Common myeloid progenitor, CD34-positive (primary cell): ENCODE results near the gene DCDC2.
"Not testable (repeated sequence)": the region's sequence is repeated elsewhere in the genome, so short reads cannot be mapped to it uniquely, and the experiment has no call there.

Experiments used
- CTCF ChIA-PET: fragments of 350-600 bp; sonication (Branson Sonifier 250); formaldehyde crosslinking; loops from one replicate; lab custom pipeline; 2021; ENCODE audit warnings: antibody characterized with exemption; lab: Charles Lee
- POLR2A ChIA-PET: fragments of 350-600 bp; sonication (Branson Sonifier 250); formaldehyde crosslinking; loops from one replicate; lab custom pipeline; 2021; ENCODE audit warnings: antibody characterized with exemption; lab: Charles Lee
- DNase-seq, 3 donors: peaks; one replicate each; pipeline versions ENCODE4 v3.0.0 to v3.0.0-alpha.2; 2013
- H3K27ac ChIP-seq, 2 experiments: 1 replicate in 1 of 2; 2 replicates in 1 of 2; pipeline ENCODE4 v1.7.0; 2013; ENCODE audit warnings: inconsistent platforms in 2 of 2, low read length in 2 of 2, mild to moderate bottlenecking in 2 of 2, low read depth in 1 of 2, moderate library complexity in 1 of 2; ENCODE audit not compliant: severe bottlenecking in 2 of 2, insufficient read depth in 1 of 2, poor library complexity in 1 of 2
- H3K27me3 ChIP-seq, 5 experiments: replicated peaks in 2 of 5; 1 replicate in 3 of 5; 2 replicates in 2 of 5; pipeline versions ENCODE4 v1.6.1 to v1.7.0; 2013; ENCODE audit warnings: low read length in 4 of 5, mild to moderate bottlenecking in 2 of 5, moderate library complexity in 2 of 5, inconsistent platforms in 1 of 5; ENCODE audit not compliant: insufficient read depth in 5 of 5, control insufficient read depth in 4 of 5
- H3K36me3 ChIP-seq, 4 experiments: 1 replicate in 2 of 4; 2 replicates in 2 of 4; pipeline versions ENCODE4 v1.6.1 to v1.7.0; 2013; ENCODE audit warnings: low read length in 3 of 4, control low read depth in 1 of 4, mild to moderate bottlenecking in 1 of 4; ENCODE audit not compliant: control insufficient read depth in 4 of 4, insufficient read depth in 4 of 4
- H3K4me1 ChIP-seq, 4 experiments: 1 replicate in 3 of 4; 2 replicates in 1 of 4; pipeline versions ENCODE4 v1.6.1 to v1.7.1; 2013; ENCODE audit warnings: low read length in 3 of 4, mild to moderate bottlenecking in 3 of 4, control low read depth in 1 of 4, inconsistent platforms in 1 of 4, moderate library complexity in 1 of 4; ENCODE audit not compliant: control insufficient read depth in 4 of 4, insufficient read depth in 4 of 4; ENCODE audit errors: control extremely low read depth in 1 of 4
- H3K4me3 ChIP-seq, 7 experiments: 1 replicate in 4 of 7; 2 replicates in 3 of 7; pipeline versions ENCODE4 v1.5.1 to v1.7.0; 2013; ENCODE audit warnings: mild to moderate bottlenecking in 7 of 7, low read length in 6 of 7, moderate library complexity in 6 of 7, inconsistent platforms in 2 of 7, low read depth in 2 of 7, control low read depth in 1 of 7; ENCODE audit not compliant: insufficient read depth in 4 of 7, control insufficient read depth in 1 of 7; ENCODE audit errors: extremely low read depth in 1 of 7
- H3K9me3 ChIP-seq, 5 experiments: 1 replicate in 4 of 5; 2 replicates in 1 of 5; pipeline versions ENCODE4 v1.6.1 to v1.7.1; 2013; ENCODE audit warnings: low read length in 4 of 5, mild to moderate bottlenecking in 2 of 5, inconsistent platforms in 1 of 5, low read depth in 1 of 5, moderate library complexity in 1 of 5; ENCODE audit not compliant: control insufficient read depth in 4 of 5, insufficient read depth in 2 of 5; ENCODE audit errors: control extremely low read depth in 1 of 5
- WGBS: methylation state at CpG from one replicate; pipeline ENCODE4 v1.1.5; 2013; ENCODE audit not compliant: insufficient coverage; 5-methylcytosine and 5-hydroxymethylcytosine counted together

Gene DCDC2

DNA sequence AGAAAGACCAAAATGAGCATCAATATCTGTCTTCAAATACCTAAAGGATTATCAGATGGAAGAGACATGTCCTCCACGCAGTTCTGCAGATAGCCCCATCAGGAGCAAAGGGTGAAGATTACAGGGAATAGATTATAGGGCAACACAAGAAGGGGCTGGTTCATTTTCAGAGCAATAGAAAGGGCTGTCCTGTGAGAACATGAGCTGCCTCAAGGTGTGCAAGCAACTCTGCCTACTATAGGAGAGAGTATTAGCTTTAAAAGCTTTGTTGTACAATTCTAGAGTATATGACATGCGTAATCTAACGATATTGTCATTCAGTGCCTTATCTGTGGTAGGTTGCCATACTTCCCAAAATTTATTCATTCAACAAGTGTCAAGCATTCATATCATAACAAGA is 119.2 kb downstream of the DCDC2 start:
- no peak overlapping the region for H3K4me3 ChIP-seq
- 100% methylated on average over 1 of the region's 3 CpGs for WGBS
- DNase-seq: no peak
- H3K27ac ChIP-seq: no peak overlapping the region
- no peaks in the 10 kb centered on the region for H3K27me3 ChIP-seq
- H3K9me3 ChIP-seq: no peaks in the 10 kb centered on the region
- CTCF ChIA-PET: interaction anchor here (1.2 kb wide), 1 partner anchor 46 kb away, joined by 3 read pairs; no protein-coding TSS in a partner anchor
- no peaks in the 10 kb centered on the region for H3K4me1 ChIP-seq
- POLR2A ChIA-PET: no interaction called here
- no peaks in the 10 kb centered on the region for H3K36me3 ChIP-seq

DNA sequence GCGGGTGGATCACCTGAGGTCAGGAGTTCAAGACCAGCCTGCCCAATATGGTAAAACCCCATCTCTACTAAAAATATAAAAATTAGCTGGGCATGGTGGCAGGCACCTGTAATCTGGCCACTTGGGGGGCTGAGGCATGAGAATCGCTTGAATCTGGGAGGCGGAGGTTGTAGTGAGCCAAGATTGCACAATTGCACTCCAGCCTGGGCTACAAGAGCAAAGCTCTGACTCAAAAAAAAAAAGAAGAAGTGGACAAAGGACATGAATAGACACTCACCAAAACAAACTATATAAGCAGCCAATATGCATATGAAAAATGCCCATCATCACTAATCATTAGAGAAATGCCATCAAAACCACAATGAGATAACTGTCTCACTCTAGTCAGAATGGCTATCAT is 121.1 kb downstream of the DCDC2 start:
- H3K4me1 ChIP-seq, H3K27me3 ChIP-seq, CTCF ChIA-PET, H3K4me3 ChIP-seq, H3K9me3 ChIP-seq, H3K27ac ChIP-seq, H3K36me3 ChIP-seq, POLR2A ChIA-PET: not testable (repeated sequence)
- no CpG with 5 or more reads among the region's 3 CpGs for WGBS
- DNase-seq: peak in 2 of 3 donors; percentile 18 to 19

DNA sequence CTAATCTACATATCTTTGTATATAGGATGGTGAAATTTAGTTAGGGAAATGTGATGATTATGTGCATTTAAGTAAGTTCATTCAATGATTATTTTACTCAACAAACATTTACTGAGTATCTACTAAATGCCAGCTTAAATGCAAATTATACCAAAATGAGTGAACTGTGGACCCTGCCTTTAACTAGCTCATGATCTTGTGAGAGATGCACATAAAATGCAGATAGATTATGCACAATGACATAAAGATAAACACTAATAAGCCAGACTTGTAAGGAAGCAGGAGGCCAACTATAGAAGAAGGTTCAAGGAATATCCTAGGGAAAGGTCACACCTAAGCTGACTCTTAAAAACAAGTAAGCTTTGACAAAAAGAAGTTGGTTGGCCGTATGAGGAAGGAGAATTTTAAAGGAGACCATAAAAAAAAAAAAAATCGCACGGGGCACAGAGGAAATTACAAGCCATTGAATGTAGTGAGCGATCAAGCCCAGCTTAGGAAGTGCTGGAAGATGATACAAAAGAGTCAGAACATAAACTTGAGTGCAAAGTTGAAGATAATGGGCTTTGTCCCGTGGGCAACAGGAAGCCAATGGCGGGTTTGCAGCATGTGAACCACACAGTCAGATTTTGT is 123.9 kb downstream of the DCDC2 start:
- Histone ChIP-seq H3K36me3 (no peaks in the 10 kb centered on the region), H3K9me3 (no peaks in the 10 kb centered on the region), H3K4me1 (peaks cover 0 to 12% (median 0%) of the 10 kb centered on the region in 4 experiments), H3K27ac (no peak overlapping the region), H3K4me3 (peak overlapping the region in 1 of 7 experiments; percentile 2), H3K27me3 (no peaks in the 10 kb centered on the region)
- whole genome bisulfite sequencing: 35% methylated on average over 6 of the region's 6 CpGs
- ChIA-PET POLR2A (no interaction called here), CTCF (no interaction called here)
- peak in 2 of 3 donors; percentile 20 to 36 for DNase-seq

DNA sequence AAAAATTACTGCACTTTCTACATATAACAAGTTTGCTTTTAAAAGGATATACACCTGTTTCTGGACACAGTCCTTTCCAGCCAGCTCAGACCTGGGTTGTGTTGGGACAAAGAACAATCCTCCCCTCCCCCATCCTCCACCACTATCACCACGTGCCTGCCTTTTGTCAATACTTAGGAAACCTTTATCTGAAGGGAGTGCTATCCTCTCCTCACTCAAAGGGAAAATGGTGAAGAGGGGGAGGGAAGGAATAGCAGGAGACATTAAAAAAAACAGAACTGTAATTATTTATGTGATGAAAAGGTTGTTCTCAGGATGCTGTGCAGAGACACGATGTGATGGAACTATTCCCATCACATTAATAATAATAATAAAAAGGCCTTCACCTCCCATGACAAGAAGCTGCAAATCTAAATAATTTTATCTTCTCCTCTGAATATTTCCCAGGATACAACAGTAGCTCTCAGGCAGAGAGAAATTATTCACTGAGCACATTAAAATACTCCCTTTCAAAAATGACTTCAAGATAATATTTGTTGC is 126.4 kb downstream of the DCDC2 start:
- no peaks in the 10 kb centered on the region for H3K36me3 ChIP-seq

DNA sequence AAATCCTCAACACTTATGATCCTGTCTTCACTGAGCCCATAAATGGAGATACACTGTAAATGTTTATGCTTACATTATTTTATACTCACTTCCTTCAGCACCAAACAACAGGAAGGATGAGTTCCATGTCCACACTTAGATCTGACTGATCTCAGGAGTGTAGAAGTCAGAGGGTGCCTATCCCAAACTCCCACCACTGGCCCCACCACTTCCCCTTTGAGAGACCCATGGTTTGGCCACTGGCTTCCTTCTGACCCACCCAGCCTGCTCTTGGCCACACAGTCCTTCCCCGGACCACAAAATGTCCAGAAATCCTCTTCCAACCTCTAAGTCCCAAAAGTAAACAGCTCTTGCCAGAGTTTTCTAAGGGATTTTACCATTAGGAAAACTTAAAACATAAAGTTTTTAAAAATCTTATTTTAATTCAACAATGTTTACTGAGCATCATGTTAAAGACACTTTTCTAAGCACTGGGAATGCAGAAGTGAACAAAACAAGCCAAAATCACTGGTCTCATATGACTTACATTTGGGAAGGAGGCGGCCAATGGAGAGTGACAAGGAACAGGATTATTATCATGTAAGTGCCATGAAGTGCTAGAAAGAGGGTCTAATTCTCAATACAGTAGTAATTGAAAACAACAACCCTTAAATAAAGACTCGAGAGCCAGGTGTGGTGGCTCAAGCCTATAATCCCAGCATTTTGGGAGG is 128.0 kb downstream of the DCDC2 start:
- H3K27ac ChIP-seq: no peak overlapping the region
- H3K36me3 ChIP-seq: no peaks in the 10 kb centered on the region
- WGBS: 100% methylated on average over 1 of the region's 3 CpGs
- H3K4me3 ChIP-seq: no peak overlapping the region
- H3K9me3 ChIP-seq: no peaks in the 10 kb centered on the region
- no peaks in the 10 kb centered on the region for H3K27me3 ChIP-seq
- H3K4me1 ChIP-seq: peaks cover 0 to 21% (median 0%) of the 10 kb centered on the region in 4 experiments
- no peak for DNase-seq
- ChIA-PET CTCF (interaction anchor here (1.5 kb wide), 1 partner anchor 41 kb away, joined by 3 read pairs; no protein-coding TSS in a partner anchor), POLR2A (no interaction called here)

More for the DNA sequence above, 126.4 kb downstream of the DCDC2 start:
- DNase-seq: no peak
- Histone ChIP-seq H3K4me1 (peaks cover 0 to 21% (median 0%) of the 10 kb centered on the region in 4 experiments), H3K27ac (no peak overlapping the region), H3K4me3 (no peak overlapping the region), H3K27me3 (no peaks in the 10 kb centered on the region), H3K9me3 (no peaks in the 10 kb centered on the region)
- ChIA-PET POLR2A (no interaction called here), CTCF (no interaction called here)
- WGBS: no CpG with 5 or more reads among the region's 2 CpGs

DNA sequence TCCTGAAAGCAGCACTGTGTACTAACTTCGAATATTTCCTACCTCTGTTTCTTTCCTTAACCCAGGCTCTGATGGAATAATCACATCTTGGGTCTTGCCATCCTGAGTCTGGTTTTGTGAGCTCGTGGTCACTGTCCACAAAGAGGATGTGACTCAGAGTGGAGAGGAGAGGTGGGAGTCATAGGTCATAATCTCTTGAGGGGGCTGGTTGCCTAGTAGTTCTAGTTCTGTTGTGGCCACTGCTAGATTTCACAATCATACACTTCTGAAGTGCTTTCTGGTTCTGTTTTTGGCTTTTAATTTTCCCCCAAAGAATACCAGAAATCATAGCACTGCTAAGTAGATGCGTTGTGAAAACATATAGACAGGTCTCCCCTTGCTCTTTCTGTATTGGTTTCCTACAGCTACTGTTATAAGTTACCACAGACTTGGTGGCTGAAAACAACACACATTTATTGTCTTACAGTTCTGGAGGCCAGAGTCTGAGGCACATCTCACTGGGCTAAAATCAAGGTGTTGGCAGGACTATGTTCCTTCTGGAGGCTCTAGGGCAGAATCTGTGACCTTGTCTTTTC is 129.1 kb downstream of the DCDC2 start:
- Histone ChIP-seq H3K36me3 (no peaks in the 10 kb centered on the region), H3K4me1 (peaks cover 0 to 21% (median 0%) of the 10 kb centered on the region in 4 experiments), H3K4me3 (no peak overlapping the region), H3K27ac (no peak overlapping the region), H3K9me3 (no peaks in the 10 kb centered on the region), H3K27me3 (no peaks in the 10 kb centered on the region)
- WGBS: 100% methylated on average over 2 of the region's 3 CpGs
- DNase-seq: peak; percentile 18 to 68 (median 66)
- CTCF ChIA-PET: no interaction called here
- POLR2A ChIA-PET: no interaction called here

DNA sequence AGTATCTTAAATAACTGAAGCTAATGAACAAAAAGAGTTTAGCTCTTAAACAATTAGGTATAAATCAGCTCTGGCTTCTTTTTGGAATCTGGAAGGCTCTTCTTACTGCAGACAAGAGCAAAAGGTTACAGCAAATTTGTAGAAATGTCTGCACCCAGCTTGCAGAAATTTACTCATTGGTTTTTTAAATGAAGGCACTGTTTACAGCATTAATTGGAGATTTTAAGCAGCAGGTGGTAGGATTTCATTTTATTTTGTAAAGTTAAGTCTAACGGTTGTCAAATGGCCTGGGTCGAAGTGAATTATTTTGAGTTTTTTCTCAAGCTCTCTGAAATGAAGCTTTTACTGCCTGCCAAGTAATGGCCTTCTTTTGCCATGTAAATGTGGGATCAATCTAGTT is 129.7 kb downstream of the DCDC2 start:
- 90% methylated on average over 2 of the region's 2 CpGs for WGBS
- H3K27ac ChIP-seq: no peak overlapping the region
- H3K4me3 ChIP-seq: no peak overlapping the region
- POLR2A ChIA-PET: no interaction called here
- CTCF ChIA-PET: interaction anchor here (0.5 kb wide), 1 partner anchor 1723 kb away, joined by 4 read pairs; no protein-coding TSS in a partner anchor
- no peak for DNase-seq
- no peaks in the 10 kb centered on the region for H3K36me3 ChIP-seq
- no peaks in the 10 kb centered on the region for H3K9me3 ChIP-seq
- peaks cover 0 to 21% (median 0%) of the 10 kb centered on the region in 4 experiments for H3K4me1 ChIP-seq
- H3K27me3 ChIP-seq: no peaks in the 10 kb centered on the region
